Astrocyte (in vitro differentiated cells and primary cell): ENCODE data around the gene CDH13.

Experiments
- EZH2 ChIP-seq: IDR thresholded peaks from 2 replicates; pipeline ENCODE4 v1.6.1; 2012; ENCODE audit warnings: mild to moderate bottlenecking, low read length, inconsistent platforms; ENCODE audit not compliant: insufficient read depth
- TF ChIP-seq, protein P1 (sequence below): IDR thresholded peaks from 2 replicates; pipeline ENCODE4 v1.5.1; 2011; ENCODE audit warnings: low read depth, mild to moderate bottlenecking, inconsistent platforms, low read length, moderate library complexity; ENCODE audit not compliant: insufficient read depth

DNA sequence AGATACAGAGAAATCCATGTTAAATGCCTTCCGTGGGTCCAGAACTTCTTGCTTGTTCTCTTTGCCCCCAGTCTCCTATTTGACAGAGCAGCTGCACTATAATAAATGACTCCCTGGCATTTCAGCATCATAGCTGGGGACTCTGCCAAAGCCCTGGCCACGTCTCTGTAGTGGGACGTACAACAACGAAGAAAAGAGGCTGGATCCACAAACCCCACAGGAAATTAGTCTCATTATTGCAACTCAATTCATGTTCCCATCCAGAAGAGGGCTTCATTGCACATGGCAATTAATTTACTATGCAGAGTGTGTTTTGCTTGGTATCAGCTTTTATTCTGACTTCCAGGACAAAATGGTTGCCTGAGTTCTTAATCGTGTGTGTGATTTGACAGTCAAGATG, 121.3 kb downstream of the CDH13 start:
- no peak for TF ChIP-seq EZH2
- TF ChIP-seq, protein P1, sequence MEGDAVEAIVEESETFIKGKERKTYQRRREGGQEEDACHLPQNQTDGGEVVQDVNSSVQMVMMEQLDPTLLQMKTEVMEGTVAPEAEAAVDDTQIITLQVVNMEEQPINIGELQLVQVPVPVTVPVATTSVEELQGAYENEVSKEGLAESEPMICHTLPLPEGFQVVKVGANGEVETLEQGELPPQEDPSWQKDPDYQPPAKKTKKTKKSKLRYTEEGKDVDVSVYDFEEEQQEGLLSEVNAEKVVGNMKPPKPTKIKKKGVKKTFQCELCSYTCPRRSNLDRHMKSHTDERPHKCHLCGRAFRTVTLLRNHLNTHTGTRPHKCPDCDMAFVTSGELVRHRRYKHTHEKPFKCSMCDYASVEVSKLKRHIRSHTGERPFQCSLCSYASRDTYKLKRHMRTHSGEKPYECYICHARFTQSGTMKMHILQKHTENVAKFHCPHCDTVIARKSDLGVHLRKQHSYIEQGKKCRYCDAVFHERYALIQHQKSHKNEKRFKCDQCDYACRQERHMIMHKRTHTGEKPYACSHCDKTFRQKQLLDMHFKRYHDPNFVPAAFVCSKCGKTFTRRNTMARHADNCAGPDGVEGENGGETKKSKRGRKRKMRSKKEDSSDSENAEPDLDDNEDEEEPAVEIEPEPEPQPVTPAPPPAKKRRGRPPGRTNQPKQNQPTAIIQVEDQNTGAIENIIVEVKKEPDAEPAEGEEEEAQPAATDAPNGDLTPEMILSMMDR, result peak; percentile 21
